GM19239 (cell line): ENCODE results near the gene METTL21A.
A peak's percentile ranks its signal among the peaks of the same experiment; 100 is the strongest.

ENCODE experiments used
- DNase-seq: peaks from one replicate; pipeline ENCODE4 v3.0.0; 2011; ENCODE audit warnings: low spot score; ENCODE audit not compliant: insufficient read length
- FAIRE-seq: peaks from 2 replicates; lab custom pipeline; 2011; peaks lifted over from hg19 to GRCh38; lab: Jason Lieb, UNC

The METTL21A gene

GRCh38 chr2:207629553-207629952 lies 4.4 kb upstream of the METTL21A start:
- FAIRE-seq (no peak), DNase-seq (no peak)

DNA sequence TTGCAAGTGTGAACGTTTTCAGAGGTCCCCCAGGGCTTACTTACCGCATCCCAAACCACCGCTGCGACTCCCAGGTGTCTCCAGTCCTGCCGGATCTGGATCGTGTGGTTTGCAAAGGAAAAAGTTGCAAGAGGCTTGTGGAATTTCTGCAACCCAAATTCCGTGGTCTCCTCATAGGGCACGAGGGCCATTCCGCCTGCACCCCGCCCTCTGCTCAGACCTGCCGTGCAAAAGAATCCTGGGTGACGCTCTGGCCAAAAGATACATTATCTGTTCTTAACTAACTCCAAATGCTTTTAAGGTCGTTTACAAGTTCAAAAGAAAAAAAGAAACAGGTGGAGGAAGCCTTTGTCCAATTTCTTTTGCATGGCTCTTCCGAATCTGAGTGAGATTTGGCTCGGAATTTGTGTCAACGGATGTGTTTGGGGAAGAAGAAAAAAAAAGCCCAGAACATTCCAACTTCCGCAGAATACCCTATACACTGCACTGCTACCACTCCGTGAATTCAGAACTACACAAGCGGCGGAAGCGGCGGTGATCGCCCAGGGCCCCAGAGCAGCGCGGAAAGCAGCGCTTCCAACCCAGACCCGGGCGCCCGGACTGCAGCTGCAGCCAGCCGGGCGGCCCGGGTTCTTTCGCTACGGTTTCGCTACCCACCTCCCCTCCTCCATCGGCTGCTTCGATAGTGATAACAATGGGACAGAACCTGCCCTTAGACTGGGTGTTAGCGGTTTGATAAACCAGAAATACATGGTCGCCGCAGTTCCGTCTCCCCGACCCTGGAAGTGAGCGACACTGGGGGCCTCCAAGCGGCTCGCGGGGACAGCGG lies 795 bp downstream of the METTL21A start:
- FAIRE-seq (peak; percentile 68), DNase-seq (peak; percentile 1)

DNA sequence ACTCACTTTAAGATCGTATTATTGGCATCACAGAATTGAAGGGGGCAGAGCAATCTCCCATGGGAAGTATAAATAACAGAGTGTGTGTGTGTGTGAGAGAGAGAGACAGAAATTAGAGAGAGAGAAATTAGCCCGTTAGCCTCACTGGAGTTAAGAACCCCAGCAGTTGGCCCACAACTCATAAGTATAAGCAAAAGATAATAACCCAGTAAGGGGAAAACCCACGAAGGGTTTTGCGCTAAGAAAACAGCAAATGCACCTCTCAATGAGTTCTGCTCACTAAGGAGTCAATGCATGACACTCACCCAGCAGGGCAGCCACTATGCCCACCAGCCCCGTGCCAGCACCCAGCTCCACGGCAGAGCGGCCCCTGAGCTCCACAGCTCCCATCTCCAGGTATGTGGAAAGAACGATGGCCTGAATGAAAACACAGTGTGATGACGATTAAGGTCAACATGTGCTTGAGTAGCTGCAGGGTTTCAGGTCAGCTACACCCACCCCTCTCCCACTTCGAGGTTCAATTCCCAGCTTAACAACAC lies 3.6 kb downstream of the METTL21A start:
- DNase-seq, result no peak
- no peak for FAIRE-seq

DNA sequence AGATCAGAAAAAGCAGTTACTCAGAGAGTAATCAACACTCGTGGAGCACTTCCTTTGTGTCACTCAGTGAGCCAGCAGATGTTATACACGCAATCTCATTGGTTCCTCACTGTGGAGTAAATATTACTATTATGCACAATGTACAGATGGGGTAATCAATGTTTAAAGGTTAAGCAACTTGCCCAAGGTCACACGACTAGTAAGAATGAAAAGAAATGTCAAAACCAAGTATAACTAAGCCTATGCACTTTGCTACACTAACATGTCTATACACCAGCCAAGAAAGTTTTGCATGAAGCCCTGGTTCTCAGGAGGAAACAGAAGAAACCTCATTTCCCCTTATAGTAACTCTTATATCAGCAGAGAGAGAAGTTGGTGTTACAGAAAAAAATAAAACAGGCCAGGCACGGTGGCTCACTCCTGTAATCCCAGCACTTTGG lies 5.4 kb downstream of the METTL21A start:
- FAIRE-seq, result no peak
- DNase-seq, result peak; percentile 9

- no peak for FAIRE-seq
- no peak for DNase-seq
Measured at GRCh38 chr2:207617011-207617671, 8.1 kb downstream of the METTL21A start.

DNA sequence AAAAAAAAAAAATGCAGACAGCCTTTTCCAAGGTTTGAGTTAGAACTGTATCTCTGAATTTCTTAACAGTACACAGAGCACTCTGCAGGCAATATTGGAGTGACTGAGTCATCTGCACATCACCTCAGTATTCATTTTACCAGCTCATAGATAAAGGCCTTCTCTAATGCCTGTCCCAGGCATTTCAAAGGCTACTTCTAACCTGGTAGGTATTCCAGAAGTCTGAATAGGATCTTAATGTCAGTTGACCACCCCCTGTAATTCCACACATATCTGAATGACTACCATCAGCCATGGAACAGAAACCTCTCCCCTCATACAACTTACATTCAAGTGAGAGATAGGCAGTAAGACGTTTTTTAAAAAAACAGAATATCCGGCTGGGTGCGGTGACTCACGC lies 9.0 kb downstream of the METTL21A start:
- FAIRE-seq (no peak), DNase-seq (no peak)

DNA sequence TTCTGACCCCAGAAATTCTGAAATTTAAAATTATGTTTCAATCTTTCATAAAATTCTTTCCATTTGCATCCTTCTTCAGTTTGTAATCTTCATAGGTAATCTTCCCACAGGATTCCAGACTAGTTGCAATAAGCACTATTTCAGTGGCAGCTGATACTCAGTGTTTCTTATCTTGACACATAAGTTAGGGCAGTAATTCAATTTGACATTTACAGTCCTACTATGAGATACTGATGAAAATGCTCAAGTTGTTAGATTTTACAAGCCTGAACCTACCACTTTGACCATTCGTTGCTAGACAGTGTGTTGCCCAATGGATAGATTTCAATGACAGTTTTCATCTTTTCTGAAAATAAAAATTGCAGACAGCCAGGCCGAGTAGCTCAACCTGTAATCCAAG lies 10.4 kb downstream of the METTL21A start:
- no peak for FAIRE-seq
- DNase-seq, result no peak

DNA sequence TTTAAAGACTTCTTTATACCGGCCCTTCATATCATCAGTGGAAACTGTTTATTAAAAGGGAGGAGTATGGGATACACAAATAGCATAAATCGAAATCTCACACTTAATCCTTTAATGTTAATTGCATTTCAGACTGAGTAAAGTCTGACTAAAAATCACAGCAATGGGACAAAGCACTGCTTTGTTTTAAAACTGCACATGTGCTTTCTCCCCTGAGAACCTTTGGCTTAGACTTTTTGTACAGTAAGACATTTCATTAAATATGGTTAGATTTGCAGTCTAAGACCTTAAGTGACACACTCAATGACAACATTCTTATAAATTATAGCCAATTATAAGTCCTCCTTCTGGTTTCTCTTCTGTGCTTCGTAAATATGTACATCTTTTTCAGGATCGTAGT lies 12.5 kb downstream of the METTL21A start:
- DNase-seq, result no peak
- no peak for FAIRE-seq

DNA sequence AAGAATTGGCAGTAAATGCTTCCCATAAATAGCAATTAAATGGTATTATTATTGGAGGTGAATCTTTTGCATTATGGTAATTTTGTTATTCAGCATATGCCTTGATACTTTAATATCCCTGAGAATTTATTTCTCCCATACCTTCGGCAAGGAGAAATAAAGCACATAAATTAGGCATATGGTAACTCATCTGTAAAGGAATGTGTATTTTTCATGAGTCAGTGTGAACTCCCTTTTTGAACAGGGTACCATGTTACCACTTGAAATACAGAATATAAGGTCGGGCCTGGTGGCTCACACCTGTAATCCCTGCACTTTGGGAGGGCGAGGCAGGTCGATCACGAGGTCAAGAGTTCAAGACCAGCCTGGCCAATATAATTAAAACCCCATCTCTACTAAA lies 18.4 kb downstream of the METTL21A start:
- DNase-seq, result no peak
- FAIRE-seq, result no peak

GRCh38 chr2:207606399-207606798 lies 18.8 kb downstream of the METTL21A start:
- FAIRE-seq (no peak), DNase-seq (no peak)

DNA sequence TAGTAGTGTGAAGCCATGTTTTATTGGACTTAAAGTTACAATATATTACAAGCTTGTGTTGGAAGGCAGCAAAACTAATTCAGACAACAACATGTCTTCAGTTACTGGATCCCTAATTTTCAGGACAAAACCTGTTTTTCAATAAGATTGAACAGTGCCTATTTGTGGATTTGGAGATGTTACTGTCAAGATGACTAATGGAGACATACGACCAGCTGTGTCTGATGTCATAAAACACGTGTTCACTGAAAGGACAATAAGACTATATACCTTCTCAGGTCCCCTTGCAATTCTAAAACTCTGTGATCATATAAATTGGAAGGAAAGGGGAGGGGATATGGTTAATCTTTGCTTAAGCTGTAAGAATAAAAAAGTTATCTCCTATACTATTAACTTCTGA lies 21.7 kb downstream of the METTL21A start:
- no peak for DNase-seq
- FAIRE-seq, result no peak

DNA sequence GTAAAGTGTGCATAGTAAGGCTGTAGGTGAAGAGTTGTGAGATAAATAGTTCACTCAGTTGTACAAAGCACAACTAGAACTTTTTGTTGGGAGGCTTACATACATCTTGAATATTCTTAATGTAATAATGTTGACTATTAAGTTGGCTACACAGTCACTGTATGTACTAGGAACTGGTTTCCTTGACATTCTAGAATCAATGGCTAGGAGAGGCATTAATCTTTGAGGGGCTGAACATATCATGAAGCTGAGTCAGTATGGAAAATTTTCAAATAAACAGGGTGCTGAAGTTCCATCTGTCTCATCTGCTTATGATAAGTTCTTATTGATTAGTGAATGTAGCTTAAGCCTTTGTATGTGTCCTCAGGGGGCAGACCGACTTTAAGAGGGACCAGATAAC lies 23.4 kb downstream of the METTL21A start:
- DNase-seq (no peak), FAIRE-seq (no peak)

DNA sequence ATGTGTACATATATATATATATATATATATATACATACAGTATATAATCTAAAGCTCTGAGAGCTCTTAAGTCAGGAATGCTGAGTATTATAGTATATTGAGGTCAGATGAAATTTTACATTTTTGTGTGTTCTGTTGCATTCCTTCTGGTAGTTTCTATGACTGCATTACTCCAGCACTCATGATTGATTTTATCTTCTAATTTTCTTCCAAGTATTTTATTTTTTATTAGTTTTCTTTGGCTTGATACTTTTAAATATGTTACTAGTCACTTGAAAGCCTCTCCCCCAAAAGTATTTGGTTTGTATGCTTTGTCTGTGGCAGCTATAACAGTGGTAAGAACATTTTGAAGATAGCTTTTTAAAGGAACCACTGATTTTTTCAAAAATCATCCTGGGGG lies 25.0 kb downstream of the METTL21A start:
- DNase-seq (no peak), FAIRE-seq (no peak)

DNA sequence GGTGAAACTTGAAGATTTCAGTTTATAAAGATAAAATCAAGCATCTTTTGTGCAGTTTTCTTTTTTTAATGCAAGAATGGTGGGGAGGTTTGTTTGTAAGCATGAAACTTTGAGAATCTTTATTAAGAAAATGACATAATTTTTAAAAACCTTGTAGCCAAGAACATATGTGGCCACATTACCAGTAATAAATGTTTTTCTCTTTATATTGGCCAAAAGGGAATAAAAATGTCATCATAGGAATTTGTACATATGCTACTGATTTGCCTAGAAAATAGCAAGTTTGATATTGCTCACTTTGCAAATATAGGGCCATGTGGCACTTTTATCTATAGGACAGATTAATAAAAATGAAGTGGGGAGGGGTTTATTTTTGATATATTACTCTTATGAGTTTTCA lies 25.6 kb downstream of the METTL21A start:
- FAIRE-seq (no peak), DNase-seq (no peak)

GRCh38 chr2:207594731-207595130 lies 30.5 kb downstream of the METTL21A start:
- no peak for DNase-seq
- peak; percentile 44 for FAIRE-seq

DNA sequence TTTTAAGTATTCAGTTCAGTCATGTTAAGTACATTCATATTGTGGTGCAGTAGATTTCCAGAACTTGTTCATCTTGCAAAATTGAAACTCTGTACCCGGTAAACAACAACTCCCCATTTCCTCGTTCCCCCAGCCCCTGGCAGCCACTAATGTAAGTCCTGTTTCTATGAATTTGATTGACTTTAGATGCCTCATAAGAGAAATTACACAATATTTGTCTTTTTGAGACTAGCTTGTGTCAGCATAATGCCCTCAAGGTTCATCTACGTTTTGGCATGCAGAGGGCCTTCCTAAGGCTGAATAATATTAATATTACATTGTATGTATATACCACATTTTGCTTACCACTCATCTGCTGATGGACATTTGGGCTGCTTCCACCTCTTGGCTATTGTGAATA lies 30.9 kb downstream of the METTL21A start:
- FAIRE-seq (no peak), DNase-seq (no peak)

- FAIRE-seq, result no peak
- no peak for DNase-seq
Measured at GRCh38 chr2:207593277-207593676, 31.9 kb downstream of the METTL21A start.

DNA sequence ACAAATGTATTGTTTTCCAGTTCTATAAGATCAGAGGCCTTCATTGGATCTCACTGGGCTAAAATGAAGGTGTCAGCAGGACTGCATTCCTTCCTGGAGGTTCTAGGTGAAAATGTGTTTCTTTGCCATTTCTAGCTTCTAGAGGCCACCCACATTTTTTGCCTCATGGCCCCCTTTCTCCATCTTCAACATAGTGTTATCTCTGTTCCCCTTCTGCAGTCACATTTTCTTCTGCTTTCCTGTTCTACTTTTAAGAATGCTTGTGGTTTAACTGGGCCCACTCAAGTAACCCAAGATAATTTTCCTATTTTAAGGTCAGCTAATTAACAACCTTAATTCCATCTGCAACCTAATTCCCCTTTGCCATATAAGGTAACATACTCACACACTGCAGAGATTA lies 36.1 kb downstream of the METTL21A start:
- no peak for FAIRE-seq
- DNase-seq, result no peak

- DNase-seq (no peak), FAIRE-seq (no peak)
Measured at GRCh38 chr2:207587305-207587704, 37.9 kb downstream of the METTL21A start.

GRCh38 chr2:207584952-207585351 lies 40.2 kb downstream of the METTL21A start:
- no peak for FAIRE-seq
- no peak for DNase-seq

- FAIRE-seq (no peak), DNase-seq (no peak)
Measured at GRCh38 chr2:207571370-207571769, 53.8 kb downstream of the METTL21A start.
